Measurements from ENCODE around the gene TMEM163.

Gene TMEM163

DNA sequence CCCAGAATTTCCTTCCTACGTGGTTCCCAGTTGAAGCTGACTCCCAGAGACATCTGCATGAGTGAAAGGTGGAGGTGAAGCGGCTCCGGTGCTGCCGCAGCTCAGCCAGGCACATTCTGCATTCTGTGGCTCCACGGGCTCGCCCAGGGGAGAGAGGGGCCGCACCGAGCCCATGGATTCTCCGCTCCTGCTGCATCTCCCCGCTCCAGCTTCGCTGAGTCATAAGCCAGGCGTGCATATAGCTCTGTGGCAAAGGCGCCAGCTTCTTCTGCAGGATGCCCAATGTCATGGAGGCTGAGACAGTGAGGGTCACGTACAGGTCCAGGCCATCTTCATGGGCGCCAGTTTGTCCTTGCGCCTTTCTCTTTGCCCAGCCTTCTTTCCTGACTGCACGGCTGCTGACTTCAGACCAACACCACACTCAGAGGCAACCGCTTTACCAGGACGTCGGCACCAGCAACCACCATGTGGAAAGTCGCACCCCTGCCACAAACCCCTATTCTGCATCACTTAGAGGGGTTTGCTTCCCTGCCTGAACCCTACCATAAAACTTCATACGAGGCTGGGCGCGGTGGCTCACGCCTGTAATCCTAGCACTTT, 249.2 kb downstream of the TMEM163 start:
- ChIA-PET POLR2A (no interaction called here), CTCF (interaction anchor here (0.7 to 0.9 kb wide), 2 partner anchors 9 to 19 kb away, joined by 3 to 4 read pairs; no protein-coding TSS in a partner anchor)
- no peak for DNase-seq (ENCODE audit: extremely low spot score)
- TF ChIP-seq NFRKB (IDR thresholded peaks at IDR 0.05) = no peak
- no peak for TF ChIP-seq HDGF (IDR thresholded peaks at IDR 0.05; ENCODE audit: borderline replicate concordance)
- TF ChIP-seq LEF1 (IDR thresholded peaks at IDR 0.05; ENCODE audit: borderline replicate concordance) = no peak
- TF ChIP-seq SP1 (IDR thresholded peaks at IDR 0.05) = no peak
- no peak for TF ChIP-seq PKNOX1 (IDR thresholded peaks at IDR 0.05)

DNA sequence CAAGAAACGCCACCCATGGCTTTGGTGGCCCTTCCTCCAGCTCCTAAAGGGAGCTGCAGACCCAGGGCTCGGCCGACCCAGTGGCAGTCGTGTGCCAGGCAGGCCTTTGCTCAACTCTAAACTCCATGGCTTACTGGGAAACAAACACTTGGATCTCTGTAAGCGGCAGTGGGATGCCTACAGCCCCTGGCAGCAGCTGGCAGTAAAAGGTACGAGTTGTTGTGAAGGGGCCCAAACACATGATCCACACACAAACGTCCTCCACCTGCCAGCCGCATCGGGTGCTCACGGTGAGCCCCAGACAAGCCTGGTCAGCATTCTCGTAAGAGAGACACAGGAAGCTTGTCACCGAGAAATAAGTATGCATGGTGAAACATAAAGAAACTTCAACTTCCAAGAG, 250.0 kb downstream of the TMEM163 start:
- DNase-seq (ENCODE audit: extremely low spot score) = no peak
- ChIA-PET POLR2A (no interaction called here), CTCF (interaction anchor here (0.7 to 0.9 kb wide), 2 partner anchors 8 to 18 kb away, joined by 3 to 4 read pairs; no protein-coding TSS in a partner anchor)
- no peak for TF ChIP-seq FOXK2 (IDR thresholded peaks at IDR 0.05)
- TF ChIP-seq LEF1 (IDR thresholded peaks at IDR 0.05; ENCODE audit: borderline replicate concordance) = no peak
- no peak for TF ChIP-seq L3MBTL2 (conservative IDR thresholded peaks at IDR 0.05)
- TF ChIP-seq ZNF384 (IDR thresholded peaks at IDR 0.05) = no peak
- no peak for TF ChIP-seq PKNOX1 (IDR thresholded peaks at IDR 0.05)
- no peak for TF ChIP-seq NFRKB (IDR thresholded peaks at IDR 0.05)
- no peak for TF ChIP-seq CTBP1 (IDR thresholded peaks at IDR 0.05; ENCODE audit: borderline replicate concordance)
- TF ChIP-seq ELF4 (IDR thresholded peaks at IDR 0.05) = no peak
- TF ChIP-seq SUZ12 (IDR thresholded peaks at IDR 0.05) = no peak
- no peak for TF ChIP-seq FOXM1 (IDR thresholded peaks at IDR 0.05; ENCODE audit: borderline replicate concordance)
- no peak for TF ChIP-seq ARNT (IDR thresholded peaks at IDR 0.05)
- TF ChIP-seq SP1 (IDR thresholded peaks at IDR 0.05) = no peak
- TF ChIP-seq HDGF (IDR thresholded peaks at IDR 0.05; ENCODE audit: borderline replicate concordance) = no peak
- TF ChIP-seq BHLHE40 (IDR thresholded peaks at IDR 0.05; ENCODE audit: borderline replicate concordance) = no peak
- no peak for TF ChIP-seq TARDBP (IDR thresholded peaks at IDR 0.05)
- no peak for TF ChIP-seq FOXA1 (IDR thresholded peaks at IDR 0.05)

GRCh38 chr2:134468164-134468563, 250.6 kb downstream of the TMEM163 start:
- POLR2A ChIA-PET = no interaction called here
- CTCF ChIA-PET = no interaction called here
- no peak for TF ChIP-seq NFRKB (IDR thresholded peaks at IDR 0.05)
- no peak for TF ChIP-seq ARNT (IDR thresholded peaks at IDR 0.05)
- TF ChIP-seq PKNOX1 (IDR thresholded peaks at IDR 0.05) = no peak
- no peak for TF ChIP-seq ZNF384 (IDR thresholded peaks at IDR 0.05)
- TF ChIP-seq FOXK2 (IDR thresholded peaks at IDR 0.05) = no peak
- TF ChIP-seq HDGF (IDR thresholded peaks at IDR 0.05; ENCODE audit: borderline replicate concordance) = no peak
- TF ChIP-seq FOXM1 (IDR thresholded peaks at IDR 0.05; ENCODE audit: borderline replicate concordance) = no peak
- TF ChIP-seq CTBP1 (IDR thresholded peaks at IDR 0.05; ENCODE audit: borderline replicate concordance) = no peak
- TF ChIP-seq ELF4 (IDR thresholded peaks at IDR 0.05) = no peak
- TF ChIP-seq TARDBP (IDR thresholded peaks at IDR 0.05) = no peak
- no peak for TF ChIP-seq FOXA1 (IDR thresholded peaks at IDR 0.05)
- TF ChIP-seq SUZ12 (IDR thresholded peaks at IDR 0.05) = no peak
- no peak for TF ChIP-seq L3MBTL2 (conservative IDR thresholded peaks at IDR 0.05)
- no peak for TF ChIP-seq BHLHE40 (IDR thresholded peaks at IDR 0.05; ENCODE audit: borderline replicate concordance)
- TF ChIP-seq SP1 (IDR thresholded peaks at IDR 0.05) = no peak
- no peak for TF ChIP-seq LEF1 (IDR thresholded peaks at IDR 0.05; ENCODE audit: borderline replicate concordance)
- no peak for DNase-seq (ENCODE audit: extremely low spot score)

DNA sequence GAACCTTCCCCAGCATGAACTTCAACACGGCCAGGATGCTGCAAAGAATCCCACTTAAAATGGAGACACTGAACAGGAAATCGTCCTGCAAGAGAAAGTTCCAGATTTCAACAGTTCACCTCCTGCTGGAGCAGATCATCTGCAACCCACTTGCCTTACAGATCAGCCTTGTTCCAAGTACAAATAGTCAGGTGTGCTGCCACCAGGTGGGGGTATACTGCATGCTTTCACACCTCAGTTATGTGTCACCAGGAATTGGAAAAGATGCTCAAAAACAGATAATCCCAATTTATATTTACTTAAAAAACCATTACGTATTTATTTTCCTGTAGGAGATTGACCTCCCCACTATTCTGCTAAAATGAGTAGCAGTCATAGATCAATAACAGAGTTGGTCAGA, 252.7 kb downstream of the TMEM163 start:
- ChIA-PET POLR2A (no interaction called here), CTCF (interaction anchor here (0.6 to 0.7 kb wide), 2 partner anchors 15 to 349 kb away, joined by 3 to 4 read pairs; no protein-coding TSS in a partner anchor)
- TF ChIP-seq ELF4 (IDR thresholded peaks at IDR 0.05) (no peak), NFRKB (IDR thresholded peaks at IDR 0.05) (no peak), HDGF (IDR thresholded peaks at IDR 0.05; ENCODE audit: borderline replicate concordance) (no peak), CTBP1 (IDR thresholded peaks at IDR 0.05; ENCODE audit: borderline replicate concordance) (no peak), ARNT (IDR thresholded peaks at IDR 0.05) (no peak), TARDBP (IDR thresholded peaks at IDR 0.05) (no peak)
- DNase-seq (ENCODE audit: extremely low spot score) = no peak

DNA sequence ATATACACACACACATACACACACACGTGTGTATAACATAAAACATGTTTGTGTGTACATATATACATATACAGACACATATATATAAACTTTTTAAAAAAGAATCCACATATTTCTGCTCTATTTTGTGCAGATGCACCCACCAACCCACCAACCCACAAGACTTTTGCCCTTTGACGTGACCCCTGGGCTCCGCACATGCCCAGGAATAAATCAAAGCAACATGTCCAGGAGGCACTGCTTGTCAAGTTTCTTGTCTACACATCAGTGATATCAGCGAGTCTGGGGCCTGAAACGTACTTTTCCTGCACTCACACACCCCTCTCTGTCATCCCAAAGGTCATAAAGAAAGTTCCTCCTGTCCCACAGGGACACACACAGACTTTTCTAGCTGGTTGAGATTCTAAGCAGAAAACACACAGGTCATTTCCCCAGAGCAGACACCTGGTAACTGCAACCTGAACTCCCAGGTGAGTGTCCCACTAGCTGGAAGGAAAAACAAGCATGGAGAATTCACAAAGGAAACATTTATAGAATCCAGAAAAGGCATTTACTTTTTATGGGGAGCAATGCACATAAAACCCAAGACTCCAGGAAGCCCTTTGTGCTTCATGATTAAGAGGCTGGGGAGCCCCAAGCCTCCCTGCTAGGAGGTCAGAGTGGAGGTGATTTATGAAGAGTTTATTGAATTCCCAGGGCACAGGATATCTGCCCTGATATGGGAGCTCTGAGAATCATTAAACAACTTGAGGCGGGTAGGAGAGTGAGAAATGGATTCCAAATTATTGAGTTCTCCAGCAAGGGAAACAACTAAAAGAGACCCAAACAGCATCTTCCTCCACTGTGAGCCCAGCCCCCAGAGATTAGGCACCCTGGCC, 253.3 kb downstream of the TMEM163 start:
- TF ChIP-seq ELF4 (IDR thresholded peaks at IDR 0.05) (no peak), HDGF (IDR thresholded peaks at IDR 0.05; ENCODE audit: borderline replicate concordance) (no peak), FOXA1 (IDR thresholded peaks at IDR 0.05) (no peak), L3MBTL2 (conservative IDR thresholded peaks at IDR 0.05) (no peak), SUZ12 (IDR thresholded peaks at IDR 0.05) (no peak), TARDBP (IDR thresholded peaks at IDR 0.05) (no peak), CTBP1 (IDR thresholded peaks at IDR 0.05; ENCODE audit: borderline replicate concordance) (no peak)
- no peak for DNase-seq (ENCODE audit: extremely low spot score)
- POLR2A ChIA-PET = no interaction called here
- CTCF ChIA-PET = interaction anchor here (0.7 kb wide), 1 partner anchor 14 kb away, joined by 4 read pairs; no protein-coding TSS in a partner anchor

DNA sequence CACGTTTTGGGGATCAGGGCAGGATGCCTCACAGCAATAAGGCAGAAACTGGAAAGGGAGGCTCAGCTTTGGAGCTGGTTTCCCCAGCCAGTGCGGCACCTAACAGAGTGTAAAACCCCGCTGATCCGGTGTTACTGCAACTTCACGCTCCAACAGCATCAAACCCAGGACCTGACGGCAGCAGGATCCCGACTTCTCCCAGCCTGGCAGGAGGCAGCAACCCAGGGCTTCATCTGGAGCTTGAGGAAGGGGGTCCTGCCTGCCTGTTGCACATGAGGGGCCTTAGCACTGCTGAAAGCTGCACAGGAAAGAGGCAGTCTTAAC, 255.1 kb downstream of the TMEM163 start:
- ChIA-PET POLR2A (no interaction called here), CTCF (no interaction called here)
- TF ChIP-seq PKNOX1 (IDR thresholded peaks at IDR 0.05) = no peak
- TF ChIP-seq FOXA1 (IDR thresholded peaks at IDR 0.05) = no peak
- TF ChIP-seq FOXM1 (IDR thresholded peaks at IDR 0.05; ENCODE audit: borderline replicate concordance) = no peak
- TF ChIP-seq HDGF (IDR thresholded peaks at IDR 0.05; ENCODE audit: borderline replicate concordance) = no peak
- TF ChIP-seq NFRKB (IDR thresholded peaks at IDR 0.05) = no peak
- no peak for TF ChIP-seq ELF4 (IDR thresholded peaks at IDR 0.05)
- no peak for TF ChIP-seq ZNF384 (IDR thresholded peaks at IDR 0.05)
- TF ChIP-seq BHLHE40 (IDR thresholded peaks at IDR 0.05; ENCODE audit: borderline replicate concordance) = no peak
- no peak for TF ChIP-seq CTBP1 (IDR thresholded peaks at IDR 0.05; ENCODE audit: borderline replicate concordance)
- no peak for TF ChIP-seq L3MBTL2 (conservative IDR thresholded peaks at IDR 0.05)
- TF ChIP-seq FOXK2 (IDR thresholded peaks at IDR 0.05) = no peak
- no peak for TF ChIP-seq TARDBP (IDR thresholded peaks at IDR 0.05)
- no peak for TF ChIP-seq SP1 (IDR thresholded peaks at IDR 0.05)
- no peak for TF ChIP-seq LEF1 (IDR thresholded peaks at IDR 0.05; ENCODE audit: borderline replicate concordance)
- no peak for DNase-seq (ENCODE audit: extremely low spot score)

Measured in HEK293T (cell line).